Vagina (tissue), 2 donors: ENCODE results near the gene CD83.

Experiments
- CTCF ChIP-seq, 3 experiments: fragments of 450-650 bp in 2 of 3; fragments of 200-600 bp in 1 of 3; sonication (generic) in 1 of 3; IDR thresholded peaks; one replicate each; pipeline ENCODE4 v1.5.1; 2017 to 2019; ENCODE audit warnings: antibody characterized with exemption in 3 of 3, mild to moderate bottlenecking in 2 of 3, moderate library complexity in 2 of 3
- POLR2A ChIP-seq, 2 donors: fragments of 450-650 bp; IDR thresholded peaks; one replicate each; pipeline ENCODE4 v1.6.1; 2017; ENCODE audit warnings: antibody characterized with exemption in 2 of 2, mild to moderate bottlenecking in 2 of 2, moderate library complexity in 2 of 2
- POLR2AphosphoS5 ChIP-seq, 2 donors: sonication (generic); formaldehyde crosslinking; IDR thresholded peaks; one replicate each; pipeline ENCODE4 v1.9.0; 2017; ENCODE audit warnings: antibody characterized with exemption in 2 of 2, mild to moderate bottlenecking in 2 of 2, low read depth in 1 of 2; ENCODE audit not compliant: insufficient read depth in 1 of 2

DNA sequence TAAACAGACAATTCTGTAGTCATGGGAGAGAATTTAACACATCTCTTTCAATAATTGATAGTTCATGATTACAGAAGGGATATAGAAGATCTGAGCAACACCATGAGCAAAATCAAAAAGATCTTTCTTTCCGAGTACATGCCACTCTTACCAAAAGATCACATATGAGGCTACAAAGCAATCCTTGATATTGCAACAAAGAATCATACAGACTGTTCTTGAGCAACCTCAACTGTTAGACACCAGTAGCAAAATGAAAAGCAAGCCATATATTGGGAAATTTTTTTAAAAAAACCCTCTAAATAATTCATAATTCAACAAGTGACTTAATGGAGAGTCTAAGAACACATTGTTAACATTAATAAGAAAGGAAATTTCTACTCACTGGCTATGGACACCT is 3.6 kb upstream of the CD83 start:
- no peak for TF ChIP-seq POLR2A (IDR thresholded peaks at IDR 0.05)
- no peak for TF ChIP-seq POLR2AphosphoS5 (IDR thresholded peaks at IDR 0.05; ENCODE audit: insufficient read depth in 1 of 2, low read depth in 1 of 2)
- no peak for TF ChIP-seq CTCF (IDR thresholded peaks at IDR 0.05)
